ENCODE data around the gene SEMA4A. TPM values are rescaled to one million over a fixed set of nuclear protein-coding genes. Genes with fewer than 3 reads are reported as not detected.

SEMA4A gene
- total and polyA plus RNA-seq, 7 donors, result 0.77 to 3.4 (median 1.8) TPM

DNA sequence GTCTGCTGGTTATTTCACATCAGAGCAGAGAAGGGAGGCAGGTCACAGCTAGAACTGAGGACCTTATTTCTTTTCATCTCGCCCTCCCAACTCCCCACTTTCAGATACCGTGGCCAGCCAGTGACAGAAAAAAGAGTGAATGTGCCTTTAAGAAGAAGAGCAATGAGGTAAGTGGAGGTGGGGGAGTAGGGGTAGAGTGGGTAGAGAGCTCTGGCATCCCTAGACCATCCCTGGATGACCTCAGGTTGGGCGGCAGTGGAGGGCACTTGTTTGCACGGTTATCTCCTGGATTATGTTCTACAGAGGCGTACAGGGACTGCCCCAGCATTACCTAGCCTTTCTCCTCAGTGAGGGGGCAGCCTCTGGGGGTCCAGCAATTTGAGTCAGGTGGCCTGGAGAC lies 4.6 kb downstream of the SEMA4A start:
- TF ChIP-seq, protein P1, sequence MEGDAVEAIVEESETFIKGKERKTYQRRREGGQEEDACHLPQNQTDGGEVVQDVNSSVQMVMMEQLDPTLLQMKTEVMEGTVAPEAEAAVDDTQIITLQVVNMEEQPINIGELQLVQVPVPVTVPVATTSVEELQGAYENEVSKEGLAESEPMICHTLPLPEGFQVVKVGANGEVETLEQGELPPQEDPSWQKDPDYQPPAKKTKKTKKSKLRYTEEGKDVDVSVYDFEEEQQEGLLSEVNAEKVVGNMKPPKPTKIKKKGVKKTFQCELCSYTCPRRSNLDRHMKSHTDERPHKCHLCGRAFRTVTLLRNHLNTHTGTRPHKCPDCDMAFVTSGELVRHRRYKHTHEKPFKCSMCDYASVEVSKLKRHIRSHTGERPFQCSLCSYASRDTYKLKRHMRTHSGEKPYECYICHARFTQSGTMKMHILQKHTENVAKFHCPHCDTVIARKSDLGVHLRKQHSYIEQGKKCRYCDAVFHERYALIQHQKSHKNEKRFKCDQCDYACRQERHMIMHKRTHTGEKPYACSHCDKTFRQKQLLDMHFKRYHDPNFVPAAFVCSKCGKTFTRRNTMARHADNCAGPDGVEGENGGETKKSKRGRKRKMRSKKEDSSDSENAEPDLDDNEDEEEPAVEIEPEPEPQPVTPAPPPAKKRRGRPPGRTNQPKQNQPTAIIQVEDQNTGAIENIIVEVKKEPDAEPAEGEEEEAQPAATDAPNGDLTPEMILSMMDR (IDR thresholded peaks at IDR 0.05), result no peak
- Histone ChIP-seq H3K27me3 (ENCODE audit: insufficient read depth in 3 of 3, low read length in 2 of 3) (no peaks in the 10 kb centered on the region), H3K4me3 (no peak overlapping the region), H3K9me3 (no peaks in the 10 kb centered on the region), H3K4me1 (peaks cover 14% of the 10 kb centered on the region), H3K36me3 (ENCODE audit: insufficient read depth in 1 of 2, low read depth in 1 of 2) (no peaks in the 10 kb centered on the region), H3K27ac (no peak overlapping the region)
- WGBS, 3 donors, result 59 to 79% (median 66%) methylated on average over 5 of the region's 5 CpGs
- intact Hi-C loops (cut with DNase I), result no loop called here
- no peak for ATAC-seq
- no peak for DNase-seq

DNA sequence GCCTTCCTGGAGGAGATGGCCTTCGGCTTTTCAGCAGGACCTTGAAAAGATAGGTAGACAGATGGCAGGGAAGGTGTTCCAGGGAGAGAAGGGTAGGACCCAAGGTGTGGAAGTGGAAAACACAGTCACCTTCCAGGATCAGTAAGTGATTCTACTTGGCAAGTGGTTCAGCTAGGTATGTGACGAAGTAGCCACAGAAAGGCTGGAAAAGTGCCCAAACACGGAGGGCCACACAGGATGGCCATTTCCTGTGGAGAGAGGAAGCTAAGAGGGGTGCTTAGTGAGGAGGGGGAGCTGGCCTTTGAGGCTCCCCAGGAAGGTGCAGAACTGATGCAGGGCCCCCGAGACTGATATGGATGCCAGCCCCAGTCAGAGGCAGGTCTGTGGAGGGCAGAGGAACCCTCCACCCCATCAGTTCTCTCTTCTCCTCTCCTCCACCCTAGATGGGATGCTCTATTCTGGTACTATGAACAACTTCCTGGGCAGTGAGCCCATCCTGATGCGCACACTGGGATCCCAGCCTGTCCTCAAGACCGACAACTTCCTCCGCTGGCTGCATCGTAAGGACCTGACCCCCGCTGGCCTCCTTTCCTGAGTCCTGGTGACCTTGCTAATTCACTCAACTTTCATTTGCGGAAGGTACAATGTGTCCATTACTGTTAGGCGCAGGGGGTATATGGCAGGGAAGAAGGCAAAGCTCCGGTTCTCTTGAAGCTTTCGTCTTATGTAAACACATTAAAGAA lies 6.8 kb downstream of the SEMA4A start:
- 35 to 40% (median 38%) methylated on average over 13 of the region's 13 CpGs for whole genome bisulfite sequencing, 3 donors
- intact Hi-C loops (cut with DNase I), result loop anchor here in 1 of 2 donors (5.0 kb wide), 1 partner anchor 52 kb away; the partner anchor contains the start of gene PMF1
- H3K27me3 ChIP-seq (ENCODE audit: insufficient read depth in 3 of 3, low read length in 2 of 3), result no peaks in the 10 kb centered on the region

DNA sequence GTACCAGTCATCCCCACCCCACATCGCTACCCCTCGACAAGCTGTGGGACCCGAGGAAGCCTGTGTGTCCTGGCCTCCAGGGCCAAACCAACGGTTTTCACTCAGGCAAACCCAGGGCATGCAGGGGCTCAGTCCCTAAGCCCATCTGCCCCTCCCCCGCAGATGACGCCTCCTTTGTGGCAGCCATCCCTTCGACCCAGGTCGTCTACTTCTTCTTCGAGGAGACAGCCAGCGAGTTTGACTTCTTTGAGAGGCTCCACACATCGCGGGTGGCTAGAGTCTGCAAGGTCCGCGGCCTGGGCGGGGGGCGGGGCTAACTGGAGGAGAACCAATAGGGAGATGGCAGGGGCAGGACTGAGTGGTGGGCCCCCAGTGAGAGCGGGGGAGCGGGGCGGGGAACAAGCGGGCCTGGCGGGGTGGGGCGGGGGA lies 7.4 kb downstream of the SEMA4A start:
- WGBS, 3 donors, result 2 to 3% (median 2%) methylated on average over 16 to 22 of the region's 22 CpGs
- peak overlapping the region; percentile 95 for H3K27ac ChIP-seq
- TF ChIP-seq, protein P1 (IDR thresholded peaks at IDR 0.05), result no peak
- H3K4me3 ChIP-seq, result peak overlapping the region; percentile 69
- H3K9me3 ChIP-seq, result no peaks in the 10 kb centered on the region
- no peaks in the 10 kb centered on the region for H3K27me3 ChIP-seq (ENCODE audit: insufficient read depth in 3 of 3, low read length in 2 of 3)
- peak; percentile 93 to 94 for DNase-seq
- H3K4me1 ChIP-seq, result peaks cover 14% of the 10 kb centered on the region
- ATAC-seq, result peak; percentile 85 to 90 (median 86)
- no peaks in the 10 kb centered on the region for H3K36me3 ChIP-seq (ENCODE audit: insufficient read depth in 1 of 2, low read depth in 1 of 2)
- intact Hi-C loops (cut with DNase I), result loop anchor here in 1 of 2 donors (5.0 kb wide), 1 partner anchor 52 kb away; the partner anchor contains the start of gene PMF1

More for the DNA sequence above, 6.8 kb downstream of the SEMA4A start:
- ATAC-seq, result peak; percentile 88 to 93 (median 88)
- Histone ChIP-seq H3K9me3 (no peaks in the 10 kb centered on the region), H3K4me1 (peaks cover 14% of the 10 kb centered on the region), H3K27ac (peak overlapping the region; percentile 95), H3K36me3 (ENCODE audit: insufficient read depth in 1 of 2, low read depth in 1 of 2) (no peaks in the 10 kb centered on the region), H3K4me3 (peak overlapping the region; percentile 69)
- TF ChIP-seq, protein P1 (IDR thresholded peaks at IDR 0.05), result no peak
- DNase-seq, result peak; percentile 72 to 90

DNA sequence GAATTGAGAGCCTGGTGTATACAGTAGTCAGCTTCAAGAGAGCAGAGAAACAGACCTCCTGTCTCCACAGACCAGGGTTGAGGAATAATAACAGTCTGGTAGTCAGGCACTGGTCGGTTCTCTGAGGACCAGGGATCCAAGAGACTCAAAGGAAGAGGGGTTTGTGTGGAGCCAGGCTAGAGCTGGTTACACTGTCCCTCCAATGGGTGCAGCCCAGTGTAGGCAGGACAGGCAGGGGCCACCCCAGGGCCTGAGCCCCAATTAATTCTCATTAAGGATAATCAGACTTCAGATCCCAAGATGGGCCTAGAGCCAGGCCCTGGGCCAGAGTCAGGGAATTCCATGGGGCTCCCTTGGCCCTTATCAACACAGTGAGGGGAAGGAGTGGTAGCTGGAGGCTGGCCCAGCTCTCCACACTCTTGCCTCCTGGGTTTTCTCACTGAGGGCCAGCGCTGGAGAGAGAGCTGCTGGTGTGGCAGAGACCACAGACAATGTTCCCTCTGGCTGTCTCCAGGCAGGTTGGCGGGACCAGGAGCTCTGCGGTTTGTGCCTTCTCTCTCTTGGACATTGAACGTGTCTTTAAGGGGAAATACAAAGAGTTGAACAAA lies 9.1 kb downstream of the SEMA4A start:
- intact Hi-C loops (cut with DNase I), result loop anchor here in 1 of 2 donors (5.0 kb wide), 1 partner anchor 50 kb away; the partner anchor contains the start of gene PMF1

More for the DNA sequence above, 9.1 kb downstream of the SEMA4A start:
- TF ChIP-seq, protein P1 (IDR thresholded peaks at IDR 0.05), result no peak
- Histone ChIP-seq H3K4me3 (no peak overlapping the region), H3K4me1 (peaks cover 14% of the 10 kb centered on the region), H3K27ac (peak overlapping the region; percentile 95), H3K27me3 (ENCODE audit: insufficient read depth in 3 of 3, low read length in 2 of 3) (no peaks in the 10 kb centered on the region), H3K9me3 (no peaks in the 10 kb centered on the region), H3K36me3 (ENCODE audit: insufficient read depth in 1 of 2, low read depth in 1 of 2) (no peaks in the 10 kb centered on the region)
- DNase-seq, result no peak
- WGBS, 3 donors, result 88 to 93% (median 93%) methylated on average over 5 of the region's 5 CpGs
- no peak for ATAC-seq
